Measurements from ENCODE around the gene UMOD.
"Not testable (repeated sequence)": the region's sequence is repeated elsewhere in the genome, so short reads cannot be mapped to it uniquely, and the experiment has no call there.

The UMOD gene

GRCh38 chr16:20320592-20320991 lies 31.9 kb downstream of the UMOD start:
- no peak for DNase-seq

GRCh38 chr16:20320178-20320577 lies 32.3 kb downstream of the UMOD start:
- DNase-seq = no peak

- DNase-seq = no peak
These were observed 33.1 kb downstream of the UMOD start for GRCh38 chr16:20319406-20319805.

GRCh38 chr16:20318437-20318836 lies 34.1 kb downstream of the UMOD start:
- no peak for DNase-seq

GRCh38 chr16:20318006-20318405 lies 34.5 kb downstream of the UMOD start:
- DNase-seq = no peak

- DNase-seq = no peak
These were observed 35.4 kb downstream of the UMOD start for GRCh38 chr16:20317117-20317516.

GRCh38 chr16:20316715-20317114 lies 35.8 kb downstream of the UMOD start:
- no peak for DNase-seq

- no peak for DNase-seq
These were observed 36.8 kb downstream of the UMOD start for GRCh38 chr16:20315764-20316163.

- DNase-seq = no peak
These were observed 37.9 kb downstream of the UMOD start for GRCh38 chr16:20314575-20314974.

GRCh38 chr16:20313741-20314140 lies 38.8 kb downstream of the UMOD start:
- DNase-seq = no peak

- not testable (repeated sequence) for DNase-seq
These were observed 39.9 kb downstream of the UMOD start for GRCh38 chr16:20312536-20313095.

GRCh38 chr16:20311548-20311947 lies 41.0 kb downstream of the UMOD start:
- DNase-seq = no peak

- DNase-seq = no peak
These were observed 41.8 kb downstream of the UMOD start for GRCh38 chr16:20310421-20311395.

GRCh38 chr16:20309786-20310185 lies 42.7 kb downstream of the UMOD start:
- no peak for DNase-seq

- no peak for DNase-seq
These were observed 43.5 kb downstream of the UMOD start for GRCh38 chr16:20308801-20309590.

- no peak for DNase-seq
These were observed 44.2 kb downstream of the UMOD start for GRCh38 chr16:20308266-20308665.

- no peak for DNase-seq
These were observed 44.7 kb downstream of the UMOD start for GRCh38 chr16:20307791-20308190.

- no peak for DNase-seq
These were observed 45.3 kb downstream of the UMOD start for GRCh38 chr16:20307240-20307671.

- no peak for DNase-seq
These were observed 46.1 kb downstream of the UMOD start for GRCh38 chr16:20306401-20306800.

- no peak for DNase-seq
These were observed 49.5 kb downstream of the UMOD start for GRCh38 chr16:20303012-20303411.

GRCh38 chr16:20302389-20302788 lies 50.1 kb downstream of the UMOD start:
- no peak for DNase-seq

GRCh38 chr16:20301840-20302239 lies 50.7 kb downstream of the UMOD start:
- no peak for DNase-seq

GRCh38 chr16:20300312-20301097 lies 52.0 kb downstream of the UMOD start:
- peak; percentile 10 to 59 (median 48) for DNase-seq
